A673 (cell line): ENCODE measurements around the gene GAS2.

Experiments used
- CTCF ChIP-seq: fragments of 300-800, 200-600 bp; sonication (generic); conservative IDR thresholded peaks from 2 replicates; pipeline ENCODE4 v1.5.1; 2017; ENCODE audit warnings: low read depth, mild to moderate bottlenecking, antibody characterized with exemption, low read length, moderate library complexity, mixed read lengths
- EZH2 ChIP-seq: fragments of 200-600 bp; sonication (generic); IDR thresholded peaks from 2 replicates; pipeline ENCODE4 v1.6.1; 2017; ENCODE audit warnings: borderline replicate concordance, low read depth, mild to moderate bottlenecking, mixed read lengths, antibody characterized with exemption, low read length; ENCODE audit not compliant: poor library complexity, severe bottlenecking

- TF ChIP-seq CTCF (no peak), EZH2 (no peak)
Measured at GRCh38 chr11:22830082-22830414, 163.6 kb downstream of the GAS2 start.
